ENCODE data around the gene PTGES.
A peak's percentile ranks its signal among the peaks of the same experiment; 100 is the strongest.

Gene PTGES

GRCh38 chr9:129732946-129733631 is 19.8 kb downstream of the PTGES start:
- FAIRE-seq = no peak
- no peak for DNase-seq (ENCODE audit: insufficient read length, low spot score)
- TF ChIP-seq, protein P1, sequence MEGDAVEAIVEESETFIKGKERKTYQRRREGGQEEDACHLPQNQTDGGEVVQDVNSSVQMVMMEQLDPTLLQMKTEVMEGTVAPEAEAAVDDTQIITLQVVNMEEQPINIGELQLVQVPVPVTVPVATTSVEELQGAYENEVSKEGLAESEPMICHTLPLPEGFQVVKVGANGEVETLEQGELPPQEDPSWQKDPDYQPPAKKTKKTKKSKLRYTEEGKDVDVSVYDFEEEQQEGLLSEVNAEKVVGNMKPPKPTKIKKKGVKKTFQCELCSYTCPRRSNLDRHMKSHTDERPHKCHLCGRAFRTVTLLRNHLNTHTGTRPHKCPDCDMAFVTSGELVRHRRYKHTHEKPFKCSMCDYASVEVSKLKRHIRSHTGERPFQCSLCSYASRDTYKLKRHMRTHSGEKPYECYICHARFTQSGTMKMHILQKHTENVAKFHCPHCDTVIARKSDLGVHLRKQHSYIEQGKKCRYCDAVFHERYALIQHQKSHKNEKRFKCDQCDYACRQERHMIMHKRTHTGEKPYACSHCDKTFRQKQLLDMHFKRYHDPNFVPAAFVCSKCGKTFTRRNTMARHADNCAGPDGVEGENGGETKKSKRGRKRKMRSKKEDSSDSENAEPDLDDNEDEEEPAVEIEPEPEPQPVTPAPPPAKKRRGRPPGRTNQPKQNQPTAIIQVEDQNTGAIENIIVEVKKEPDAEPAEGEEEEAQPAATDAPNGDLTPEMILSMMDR (IDR thresholded peaks at IDR 0.05; ENCODE audit: insufficient read depth, missing control alignments) = no peak

DNA sequence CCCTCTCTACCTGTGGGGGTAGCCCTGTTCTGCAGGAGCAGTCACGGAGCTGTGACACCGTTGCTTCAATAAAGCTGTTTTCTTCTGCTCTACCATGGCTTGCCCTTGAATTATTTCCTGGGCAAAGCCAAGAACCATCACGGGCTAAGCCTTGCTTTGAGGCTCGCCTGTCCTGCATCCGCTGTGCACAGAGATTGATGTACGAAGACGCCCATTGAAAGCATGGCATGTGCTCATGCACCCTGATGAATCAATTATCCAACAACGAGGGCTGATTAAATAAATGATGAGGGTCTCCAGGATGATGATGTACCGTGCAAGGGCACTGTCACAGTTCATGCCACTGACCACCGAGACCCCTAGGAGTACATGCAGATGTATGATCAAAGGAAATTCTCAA is 20.7 kb downstream of the PTGES start:
- TF ChIP-seq, protein P1 (IDR thresholded peaks at IDR 0.05; ENCODE audit: insufficient read depth, missing control alignments) = no peak
- DNase-seq (ENCODE audit: insufficient read length, low spot score) (no peak), FAIRE-seq (no peak)

- TF ChIP-seq, protein P1 (IDR thresholded peaks at IDR 0.05; ENCODE audit: insufficient read depth, missing control alignments) = no peak
- DNase-seq (ENCODE audit: insufficient read length, low spot score) (no peak), FAIRE-seq (no peak)
Observed at GRCh38 chr9:129731477-129732085, 21.3 kb downstream of the PTGES start.

GRCh38 chr9:129728744-129729143 is 24.1 kb downstream of the PTGES start:
- DNase-seq (ENCODE audit: insufficient read length, low spot score) (no peak), FAIRE-seq (no peak)
- TF ChIP-seq, protein P1 (IDR thresholded peaks at IDR 0.05; ENCODE audit: insufficient read depth, missing control alignments) = no peak

DNA sequence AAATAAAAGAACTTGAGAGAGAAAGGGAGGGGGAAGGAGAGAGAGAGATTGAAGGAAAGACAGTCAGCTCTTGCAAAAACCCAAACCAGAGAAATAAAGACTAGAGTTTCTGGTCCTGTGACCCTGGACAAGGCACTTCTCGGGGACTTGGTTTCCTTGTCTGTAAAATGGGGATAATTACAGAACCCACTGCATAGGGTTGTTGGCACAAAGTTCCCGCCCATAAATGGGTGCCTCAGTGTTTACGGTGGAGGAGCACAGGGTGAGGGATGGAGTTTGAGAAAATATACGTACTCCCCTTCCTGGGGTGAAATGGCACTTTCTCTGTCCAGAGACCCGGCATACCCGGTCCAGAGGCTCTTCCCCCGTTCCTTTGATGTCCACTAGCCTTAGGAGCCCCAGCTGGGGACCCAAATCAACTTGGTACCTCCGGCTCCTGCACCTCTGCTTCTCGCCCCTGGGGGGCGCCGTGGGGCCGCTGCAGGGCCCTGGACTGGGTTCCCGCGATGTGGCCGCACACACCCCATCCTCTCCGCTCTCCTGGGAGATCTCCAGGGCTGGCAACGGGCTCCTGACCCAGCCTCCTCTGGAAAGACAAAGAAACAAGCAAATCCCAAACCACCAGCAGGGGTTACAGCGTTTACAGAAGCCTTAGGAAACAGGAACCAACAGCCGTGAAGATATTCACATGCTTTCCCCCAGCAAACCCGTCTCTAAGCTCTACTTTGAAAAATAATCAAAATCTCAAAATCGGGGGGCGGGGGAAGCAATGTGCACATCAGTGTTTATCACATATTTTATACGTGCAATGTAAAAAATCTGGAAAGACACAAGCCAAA is 26.3 kb downstream of the PTGES start:
- TF ChIP-seq, protein P1 (IDR thresholded peaks at IDR 0.05; ENCODE audit: insufficient read depth, missing control alignments) = peak; percentile 65
- DNase-seq (ENCODE audit: insufficient read length, low spot score) (peak; percentile 93), FAIRE-seq (no peak)

GRCh38 chr9:129725795-129726251 is 27.0 kb downstream of the PTGES start:
- TF ChIP-seq, protein P1 (IDR thresholded peaks at IDR 0.05; ENCODE audit: insufficient read depth, missing control alignments) = no peak
- no peak for DNase-seq (ENCODE audit: insufficient read length, low spot score)
- FAIRE-seq = no peak
